ENCODE data around the gene RHOD. TPM values are rescaled to one million over a fixed set of nuclear protein-coding genes. Genes with fewer than 3 reads are reported as not detected.
A peak's percentile ranks its signal among the peaks of the same experiment; 100 is the strongest.

Gene RHOD
- total RNA-seq, 1 donor from 2014 or later, result 12.2 TPM

- no peak for TF ChIP-seq CTCF (IDR thresholded peaks at IDR 0.05)
- intact Hi-C loops (cut with DNase I), result no loop called here
- H3K9me3 ChIP-seq, result no peaks in the 10 kb centered on the region
- no peak overlapping the region for H3K27ac ChIP-seq
- DNase-seq, result no peak
- H3K4me1 ChIP-seq, result peaks cover 12% of the 10 kb centered on the region
- H3K27me3 ChIP-seq (ENCODE audit: low read depth), result no peaks in the 10 kb centered on the region
- no peaks in the 10 kb centered on the region for H3K36me3 ChIP-seq
- no peak for ATAC-seq
- no peak overlapping the region for H3K4me3 ChIP-seq
Observed at GRCh38 chr11:67072295-67072694, 15.6 kb downstream of the RHOD start.

DNA sequence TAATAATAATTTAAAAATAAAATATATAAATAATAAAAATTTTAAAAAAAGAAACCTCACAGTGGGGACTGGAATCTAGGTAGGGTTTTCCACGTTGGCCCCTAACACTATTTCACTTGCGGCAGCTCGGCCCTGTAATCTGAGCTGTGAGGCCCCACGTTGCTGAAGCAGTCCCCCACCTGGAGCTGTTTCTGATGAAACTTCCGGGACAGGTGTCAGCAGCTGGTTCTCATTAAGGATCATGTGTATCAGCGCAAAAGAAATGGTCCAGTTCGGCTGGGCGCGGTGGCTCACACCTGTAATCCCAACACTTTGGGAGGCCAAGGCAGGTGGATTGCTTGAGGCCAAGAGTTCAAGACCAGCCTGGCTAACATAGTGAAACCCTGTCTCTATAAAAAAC lies 17.3 kb downstream of the RHOD start:
- Histone ChIP-seq H3K4me1 (peaks cover 14% of the 10 kb centered on the region), H3K27ac (no peak overlapping the region), H3K9me3 (no peaks in the 10 kb centered on the region), H3K4me3 (no peak overlapping the region), H3K27me3 (ENCODE audit: low read depth) (no peaks in the 10 kb centered on the region), H3K36me3 (no peaks in the 10 kb centered on the region)
- no peak for TF ChIP-seq CTCF (IDR thresholded peaks at IDR 0.05)
- intact Hi-C loops (cut with DNase I), result no loop called here
- no peak for ATAC-seq
- no peak for DNase-seq

GRCh38 chr11:67076202-67076601 lies 19.6 kb downstream of the RHOD start:
- peaks cover 14% of the 10 kb centered on the region for H3K4me1 ChIP-seq
- no peak overlapping the region for H3K27ac ChIP-seq
- no peaks in the 10 kb centered on the region for H3K9me3 ChIP-seq
- no peak for DNase-seq
- ATAC-seq, result no peak
- no peaks in the 10 kb centered on the region for H3K36me3 ChIP-seq
- H3K27me3 ChIP-seq (ENCODE audit: low read depth), result no peaks in the 10 kb centered on the region
- intact Hi-C loops (cut with DNase I), result no loop called here
- no peak overlapping the region for H3K4me3 ChIP-seq
- TF ChIP-seq CTCF (IDR thresholded peaks at IDR 0.05), result no peak

DNA sequence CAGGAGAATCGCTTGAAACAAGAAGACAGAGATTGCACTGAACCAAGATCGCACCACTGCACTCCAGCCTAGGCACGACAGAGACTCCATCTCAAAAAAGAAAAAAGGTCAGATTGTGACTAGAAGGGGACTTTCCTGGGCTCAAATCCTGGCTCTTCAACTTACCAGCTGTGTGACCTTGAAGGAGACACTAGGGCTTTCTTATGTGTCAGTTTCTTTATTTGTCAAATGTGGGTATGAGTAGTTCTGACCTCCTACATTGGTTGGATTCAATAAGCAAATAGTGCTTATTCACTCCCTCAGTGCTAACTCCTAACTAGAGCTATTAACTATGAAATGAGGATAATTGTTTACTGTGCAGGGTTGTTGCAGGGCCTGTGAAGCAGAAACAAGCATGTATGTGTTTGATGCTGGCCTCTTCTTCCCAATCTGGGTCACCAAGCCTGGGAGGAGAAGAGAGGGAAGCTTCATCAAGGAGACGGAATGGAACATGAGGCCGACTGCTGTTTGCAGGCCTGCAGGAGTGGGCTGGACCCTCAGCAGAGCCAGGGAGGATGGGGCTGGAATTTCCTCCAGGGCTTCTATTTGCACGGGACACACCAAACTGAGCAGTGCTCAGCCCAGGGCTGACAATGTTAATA lies 22.5 kb downstream of the RHOD start:
- Histone ChIP-seq H3K9me3 (no peaks in the 10 kb centered on the region), H3K4me1 (peaks cover 17% of the 10 kb centered on the region), H3K36me3 (no peaks in the 10 kb centered on the region), H3K27ac (no peak overlapping the region), H3K4me3 (no peak overlapping the region), H3K27me3 (ENCODE audit: low read depth) (no peaks in the 10 kb centered on the region)
- DNase-seq, result no peak
- ATAC-seq, result no peak
- TF ChIP-seq CTCF (IDR thresholded peaks at IDR 0.05), result no peak
- intact Hi-C loops (cut with DNase I), result no loop called here

DNA sequence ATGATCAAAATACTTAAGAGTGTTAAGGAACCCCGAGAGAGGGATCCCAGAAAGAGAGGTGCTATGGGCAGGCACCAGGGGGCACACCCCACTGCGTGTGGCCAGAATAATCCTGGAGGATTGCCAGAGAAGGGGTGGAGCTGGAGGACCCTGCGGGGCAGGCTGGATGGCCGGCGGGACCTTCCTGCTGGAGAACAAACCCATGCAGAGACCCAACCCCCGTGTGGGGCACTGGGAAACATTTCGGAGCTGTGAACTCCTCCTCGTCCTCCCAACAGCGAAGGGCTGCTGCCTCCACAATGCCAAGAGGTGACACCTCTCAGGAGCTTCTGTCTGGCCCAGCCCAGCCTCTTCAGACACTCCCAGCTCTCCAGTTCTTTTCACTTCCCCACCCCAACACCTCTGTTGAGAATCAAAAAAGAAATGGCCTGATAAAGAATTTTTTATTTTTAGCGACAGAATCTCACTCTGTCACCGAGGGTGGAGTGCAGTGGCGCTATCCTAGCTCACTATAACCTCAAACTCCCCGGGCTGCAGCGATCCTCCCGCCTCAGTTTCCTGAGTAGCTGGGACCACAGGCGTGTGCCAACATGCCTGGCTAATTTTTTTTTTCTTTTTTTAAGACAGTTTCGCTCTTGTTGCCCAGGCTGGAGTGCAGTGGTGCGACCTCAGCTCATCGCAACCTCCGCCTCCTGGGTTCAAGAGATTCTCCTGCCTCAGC lies 25.6 kb downstream of the RHOD start:
- TF ChIP-seq CTCF (IDR thresholded peaks at IDR 0.05), result no peak
- peak overlapping the region; percentile 26 for H3K4me3 ChIP-seq
- no peak overlapping the region for H3K27ac ChIP-seq
- H3K27me3 ChIP-seq (ENCODE audit: low read depth), result no peaks in the 10 kb centered on the region
- intact Hi-C loops (cut with DNase I), result no loop called here
- no peaks in the 10 kb centered on the region for H3K36me3 ChIP-seq
- peaks cover 15% of the 10 kb centered on the region for H3K4me1 ChIP-seq
- DNase-seq (no peak), ATAC-seq (peak; percentile 4 to 42)
- no peaks in the 10 kb centered on the region for H3K9me3 ChIP-seq
